GM20000 (cell line): Measurements from ENCODE around the gene FCN3.
A peak's percentile ranks its signal among the peaks of the same experiment; 100 is the strongest.

Experiments
- DNase-seq: peaks from one replicate; pipeline ENCODE4 v3.0.0; 2012; ENCODE audit warnings: low spot score
- CTCF ChIP-seq: IDR thresholded peaks from 2 replicates; pipeline ENCODE4 v1.5.1; 2012; ENCODE audit warnings: mild to moderate bottlenecking, control low read depth; ENCODE audit errors: extremely low read depth, missing control alignments

Gene FCN3

DNA sequence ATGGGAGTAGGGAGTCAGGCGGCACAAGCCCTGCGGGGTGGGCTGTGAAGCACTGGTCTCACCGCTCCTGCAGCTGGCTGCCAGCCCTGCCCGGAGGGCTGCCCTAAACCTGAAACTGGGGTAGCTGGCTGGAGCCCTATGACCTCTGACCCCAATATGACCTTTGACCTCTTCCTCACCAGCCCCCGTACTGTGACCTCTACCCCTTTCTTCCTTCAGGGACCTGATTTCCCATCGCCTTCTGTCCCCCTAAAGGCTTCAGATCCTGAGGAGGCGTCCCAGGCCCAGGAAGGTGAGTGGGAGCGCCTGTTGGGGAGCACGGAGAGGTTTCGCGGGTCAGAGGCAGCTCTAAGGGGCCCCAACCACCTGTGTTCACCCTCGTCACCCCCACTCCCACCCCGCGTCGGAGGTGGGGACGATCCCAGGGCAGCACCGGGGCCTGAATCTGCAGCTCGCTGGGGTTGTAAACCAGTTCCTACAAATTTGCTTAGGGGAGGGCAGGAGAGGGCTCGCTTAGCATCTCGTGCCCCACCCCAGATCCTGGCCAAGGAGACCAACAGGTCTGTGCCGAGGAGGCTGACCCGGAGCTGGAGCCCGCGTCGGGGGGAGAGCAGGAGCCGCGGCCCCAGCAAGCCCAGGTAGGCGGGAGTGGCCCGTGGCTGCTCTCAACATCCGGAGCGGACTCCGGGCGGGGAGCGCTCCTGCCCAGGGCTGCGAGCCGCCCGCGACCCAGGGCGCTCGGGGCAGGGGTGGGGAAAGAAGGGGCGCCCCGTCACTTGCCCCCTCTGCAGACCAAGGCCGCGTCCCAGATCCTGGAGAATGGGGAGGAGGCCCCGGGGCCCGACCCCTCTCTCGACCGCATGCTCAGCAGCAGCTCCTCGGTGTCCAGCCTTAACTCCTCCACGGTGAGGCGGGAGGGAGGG, 25.5 kb downstream of the FCN3 start:
- no peak for DNase-seq
- TF ChIP-seq CTCF, result no peak

DNA sequence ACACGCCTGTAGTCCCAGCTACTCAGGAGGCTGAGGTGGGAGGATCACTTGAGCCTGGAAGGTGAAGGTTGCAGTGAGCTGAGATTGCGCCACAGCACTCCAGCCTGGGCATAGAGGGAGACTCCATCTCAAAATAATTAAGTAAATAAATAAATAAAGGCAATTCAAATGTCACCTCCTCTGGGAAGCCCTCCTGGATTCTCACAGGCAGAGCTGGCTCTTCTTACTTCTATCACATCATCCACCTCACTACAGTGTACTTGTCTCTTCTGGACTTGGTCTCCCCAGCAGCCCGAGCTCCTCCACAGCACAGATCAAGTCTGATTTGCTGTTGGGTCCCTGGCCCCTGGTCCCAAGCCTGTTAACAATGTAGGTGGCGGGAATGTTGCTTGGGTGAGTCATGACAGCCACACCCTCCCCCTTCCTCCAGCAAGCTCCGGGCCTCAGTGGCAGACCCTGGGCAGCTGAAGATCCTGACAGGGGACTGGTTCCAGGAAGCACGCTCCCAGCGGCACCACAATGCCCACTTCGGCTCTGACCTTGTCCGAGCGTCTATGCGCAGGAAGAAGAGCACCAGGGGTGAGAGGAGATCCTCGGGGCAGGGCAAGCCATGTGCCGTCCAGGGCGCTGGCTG, 27.5 kb downstream of the FCN3 start:
- TF ChIP-seq CTCF, result no peak
- DNase-seq, result no peak

DNA sequence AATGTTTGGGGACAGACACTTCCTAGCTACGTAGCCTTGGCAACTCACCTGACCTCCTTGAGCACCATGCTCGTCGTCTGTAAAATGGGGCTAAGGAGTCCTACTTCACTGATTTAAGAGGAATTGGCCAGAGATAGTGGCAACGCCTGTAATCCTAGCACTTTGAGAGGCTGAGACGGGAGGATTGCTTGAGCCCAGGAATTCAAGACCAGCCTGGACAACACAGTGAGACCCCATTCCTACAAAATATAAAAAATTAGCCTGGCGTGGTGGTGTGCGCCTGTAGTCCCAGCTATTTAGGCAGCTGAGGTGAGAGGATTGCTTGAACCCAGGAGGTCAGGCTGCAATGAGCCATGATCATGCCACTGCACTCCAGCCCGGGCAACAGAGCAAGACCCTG, 28.3 kb downstream of the FCN3 start:
- DNase-seq, result no peak
- TF ChIP-seq CTCF, result no peak

GRCh38 chr1:27345272-27345671, 29.4 kb downstream of the FCN3 start:
- no peak for TF ChIP-seq CTCF
- DNase-seq, result no peak

DNA sequence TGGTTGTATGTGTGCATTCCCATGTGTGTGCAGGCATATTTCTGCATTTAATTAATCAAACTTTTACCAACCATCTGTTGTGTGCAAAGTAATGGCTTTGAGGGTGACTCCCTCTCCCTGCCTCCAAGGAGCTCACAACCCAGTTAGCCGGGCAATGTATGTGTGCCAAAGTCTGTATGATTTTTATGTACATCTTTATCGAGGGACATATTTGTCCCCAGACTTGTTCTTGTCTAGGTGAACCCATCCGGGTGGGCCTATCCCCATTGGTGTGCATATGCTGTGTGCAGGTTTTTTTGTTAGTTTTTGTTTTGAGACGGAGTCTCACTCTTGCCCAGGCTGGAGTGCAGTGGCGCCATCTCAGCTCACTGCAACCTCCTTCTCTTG, 31.0 kb downstream of the FCN3 start:
- no peak for TF ChIP-seq CTCF

DNA sequence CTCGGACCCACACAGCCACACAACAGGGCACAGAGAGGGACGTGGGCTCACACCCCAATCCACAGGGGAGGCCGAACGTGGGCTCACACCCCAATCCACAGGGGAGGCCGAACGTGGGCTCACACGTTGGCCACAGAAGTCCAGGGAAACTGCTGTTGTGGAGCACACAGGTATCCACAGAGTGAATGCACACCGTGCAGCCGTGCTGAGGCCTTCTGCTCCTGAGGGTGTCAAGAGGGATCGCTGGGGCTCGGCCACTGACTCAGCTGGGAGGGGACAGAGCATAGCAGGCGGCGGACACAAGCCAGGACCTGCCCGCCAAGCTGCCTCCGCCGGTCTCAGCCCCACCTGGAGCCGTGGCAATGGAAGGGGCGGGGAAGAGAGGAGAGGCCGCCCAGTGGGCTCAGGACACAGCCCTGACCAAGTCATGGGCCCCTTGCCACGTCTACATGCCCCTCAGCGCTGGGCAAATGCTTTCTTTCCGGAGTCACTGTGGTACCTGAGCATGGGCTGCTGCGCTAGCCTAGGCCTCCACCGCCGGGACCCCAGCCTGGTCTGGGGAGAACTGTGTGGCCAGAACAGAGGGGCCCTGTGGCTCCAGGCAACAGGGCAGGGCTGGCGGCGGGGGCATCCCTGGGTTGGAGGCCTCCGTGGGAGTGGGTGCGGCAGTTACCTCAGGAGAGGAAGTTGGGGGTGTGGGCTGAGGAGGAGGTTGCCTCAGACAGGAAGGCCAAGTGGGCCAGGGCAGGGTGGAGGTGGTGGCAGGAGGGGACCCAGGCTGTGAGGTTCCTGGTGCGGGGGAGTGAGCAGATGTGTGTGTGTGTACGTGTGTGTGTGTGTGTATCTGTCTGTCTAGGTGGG, 31.6 kb downstream of the FCN3 start:
- DNase-seq, result peak; percentile 65
- TF ChIP-seq CTCF, result no peak

More for the DNA sequence above, 31.0 kb downstream of the FCN3 start:
- DNase-seq, result no peak
